ENCODE results near the gene MBD3. TPM values are rescaled to one million over a fixed set of nuclear protein-coding genes. Genes with fewer than 3 reads are reported as not detected.
A peak's percentile ranks its signal among the peaks of the same experiment; 100 is the strongest.

MBD3 gene
- total RNA-seq, 1 donor from 2014 or later: 133 TPM

GRCh38 chr19:1619094-1619439 is 26.4 kb upstream of the MBD3 start:
- H3K27ac Mint-ChIP-seq: no peak overlapping the region
- H3K27me3 Mint-ChIP-seq: no peaks in the 10 kb centered on the region
- peaks cover 28% of the 10 kb centered on the region for H3K36me3 Mint-ChIP-seq (ENCODE audit: insufficient read depth)
- H3K9me3 Mint-ChIP-seq (ENCODE audit: low read depth): no peaks in the 10 kb centered on the region
- H3K4me3 Mint-ChIP-seq (ENCODE audit: low read depth): no peak overlapping the region
- no peak for DNase-seq (ENCODE audit: low spot score, unreplicated experiment)
- no peak for TF ChIP-seq CTCF (IDR thresholded peaks at IDR 0.05; ENCODE audit: unreplicated experiment)
- H3K4me1 Mint-ChIP-seq (ENCODE audit: low read depth): no peaks in the 10 kb centered on the region

GRCh38 chr19:1618157-1619093 is 25.8 kb upstream of the MBD3 start:
- peak; percentile 51 for TF ChIP-seq CTCF (IDR thresholded peaks at IDR 0.05; ENCODE audit: unreplicated experiment)
- Mint-ChIP-seq H3K4me1 (ENCODE audit: low read depth) (no peaks in the 10 kb centered on the region), H3K27ac (peak overlapping the region; percentile 85), H3K9me3 (ENCODE audit: low read depth) (no peaks in the 10 kb centered on the region), H3K27me3 (no peaks in the 10 kb centered on the region), H3K4me3 (ENCODE audit: low read depth) (no peak overlapping the region), H3K36me3 (ENCODE audit: insufficient read depth) (peaks cover 28% of the 10 kb centered on the region)
- DNase-seq (ENCODE audit: low spot score, unreplicated experiment): no peak

- peak overlapping the region; percentile 45 for H3K27ac Mint-ChIP-seq
- no peaks in the 10 kb centered on the region for H3K4me1 Mint-ChIP-seq (ENCODE audit: low read depth)
- no peak for DNase-seq (ENCODE audit: low spot score, unreplicated experiment)
- no peak for TF ChIP-seq CTCF (IDR thresholded peaks at IDR 0.05; ENCODE audit: unreplicated experiment)
- H3K27me3 Mint-ChIP-seq: no peaks in the 10 kb centered on the region
- H3K9me3 Mint-ChIP-seq (ENCODE audit: low read depth): no peaks in the 10 kb centered on the region
- no peak overlapping the region for H3K4me3 Mint-ChIP-seq (ENCODE audit: low read depth)
- peaks cover 26% of the 10 kb centered on the region for H3K36me3 Mint-ChIP-seq (ENCODE audit: insufficient read depth)
Observed at GRCh38 chr19:1616875-1617274, 24.2 kb upstream of the MBD3 start.

GRCh38 chr19:1616396-1616795 is 23.7 kb upstream of the MBD3 start:
- TF ChIP-seq CTCF (IDR thresholded peaks at IDR 0.05; ENCODE audit: unreplicated experiment): no peak
- Mint-ChIP-seq H3K4me3 (ENCODE audit: low read depth) (no peak overlapping the region), H3K9me3 (ENCODE audit: low read depth) (no peaks in the 10 kb centered on the region), H3K27me3 (no peaks in the 10 kb centered on the region), H3K27ac (no peak overlapping the region), H3K4me1 (ENCODE audit: low read depth) (no peaks in the 10 kb centered on the region), H3K36me3 (ENCODE audit: insufficient read depth) (peaks cover 26% of the 10 kb centered on the region)
- no peak for DNase-seq (ENCODE audit: low spot score, unreplicated experiment)

- H3K36me3 Mint-ChIP-seq (ENCODE audit: insufficient read depth): peaks cover 30% of the 10 kb centered on the region
- H3K27me3 Mint-ChIP-seq: no peaks in the 10 kb centered on the region
- no peak overlapping the region for H3K27ac Mint-ChIP-seq
- no peak for TF ChIP-seq CTCF (IDR thresholded peaks at IDR 0.05; ENCODE audit: unreplicated experiment)
- no peaks in the 10 kb centered on the region for H3K4me1 Mint-ChIP-seq (ENCODE audit: low read depth)
- DNase-seq (ENCODE audit: low spot score, unreplicated experiment): no peak
- no peak overlapping the region for H3K4me3 Mint-ChIP-seq (ENCODE audit: low read depth)
- no peaks in the 10 kb centered on the region for H3K9me3 Mint-ChIP-seq (ENCODE audit: low read depth)
Observed at GRCh38 chr19:1615156-1615765, 22.6 kb upstream of the MBD3 start.
